ENCODE data around the gene JAZF1.

The JAZF1 gene

GRCh38 chr7:27843584-27844305 is 336.9 kb downstream of the JAZF1 start:
- H3K4me3 Mint-ChIP-seq, result no peak overlapping the region
- peaks cover 11% of the 10 kb centered on the region for H3K4me1 Mint-ChIP-seq (ENCODE audit: low read depth)
- H3K36me3 Mint-ChIP-seq (ENCODE audit: low read depth), result peaks cover 5% of the 10 kb centered on the region
- no peak overlapping the region for H3K27ac Mint-ChIP-seq
- H3K9me3 Mint-ChIP-seq, result no peaks in the 10 kb centered on the region
- no peaks in the 10 kb centered on the region for H3K27me3 Mint-ChIP-seq

GRCh38 chr7:27842851-27843250 is 337.7 kb downstream of the JAZF1 start:
- no peak overlapping the region for H3K4me3 Mint-ChIP-seq
- H3K36me3 Mint-ChIP-seq (ENCODE audit: low read depth), result peaks cover 12% of the 10 kb centered on the region
- H3K4me1 Mint-ChIP-seq (ENCODE audit: low read depth), result peaks cover 11% of the 10 kb centered on the region
- H3K9me3 Mint-ChIP-seq, result no peaks in the 10 kb centered on the region
- no peaks in the 10 kb centered on the region for H3K27me3 Mint-ChIP-seq
- no peak overlapping the region for H3K27ac Mint-ChIP-seq

GRCh38 chr7:27842094-27842692 is 338.4 kb downstream of the JAZF1 start:
- H3K9me3 Mint-ChIP-seq, result no peaks in the 10 kb centered on the region
- H3K27ac Mint-ChIP-seq, result no peak overlapping the region
- H3K27me3 Mint-ChIP-seq, result no peaks in the 10 kb centered on the region
- H3K4me1 Mint-ChIP-seq (ENCODE audit: low read depth), result peaks cover 11% of the 10 kb centered on the region
- peaks cover 12% of the 10 kb centered on the region for H3K36me3 Mint-ChIP-seq (ENCODE audit: low read depth)
- H3K4me3 Mint-ChIP-seq, result no peak overlapping the region

GRCh38 chr7:27840760-27841364 is 339.7 kb downstream of the JAZF1 start:
- peaks cover 14% of the 10 kb centered on the region for H3K36me3 Mint-ChIP-seq (ENCODE audit: low read depth)

GRCh38 chr7:27840313-27840712 is 340.3 kb downstream of the JAZF1 start:
- no peak overlapping the region for H3K27ac Mint-ChIP-seq
- H3K4me1 Mint-ChIP-seq (ENCODE audit: low read depth), result peaks cover 11% of the 10 kb centered on the region
- H3K27me3 Mint-ChIP-seq, result no peaks in the 10 kb centered on the region
- H3K36me3 Mint-ChIP-seq (ENCODE audit: low read depth), result peaks cover 15% of the 10 kb centered on the region
- no peak overlapping the region for H3K4me3 Mint-ChIP-seq
- no peaks in the 10 kb centered on the region for H3K9me3 Mint-ChIP-seq

More at GRCh38 chr7:27840760-27841364, 339.7 kb downstream of the JAZF1 start:
- H3K4me1 Mint-ChIP-seq (ENCODE audit: low read depth), result peaks cover 11% of the 10 kb centered on the region
- H3K4me3 Mint-ChIP-seq, result no peak overlapping the region
- no peaks in the 10 kb centered on the region for H3K9me3 Mint-ChIP-seq
- no peaks in the 10 kb centered on the region for H3K27me3 Mint-ChIP-seq
- no peak overlapping the region for H3K27ac Mint-ChIP-seq

GRCh38 chr7:27839099-27839498 is 341.5 kb downstream of the JAZF1 start:
- Mint-ChIP-seq H3K36me3 (ENCODE audit: low read depth) (peaks cover 25% of the 10 kb centered on the region), H3K27ac (no peak overlapping the region)

GRCh38 chr7:27836536-27836935 is 344.1 kb downstream of the JAZF1 start:
- H3K4me1 Mint-ChIP-seq (ENCODE audit: low read depth), result peaks cover 11% of the 10 kb centered on the region
- H3K27me3 Mint-ChIP-seq, result no peaks in the 10 kb centered on the region
- peaks cover 38% of the 10 kb centered on the region for H3K36me3 Mint-ChIP-seq (ENCODE audit: low read depth)
- no peak overlapping the region for H3K27ac Mint-ChIP-seq
- H3K4me3 Mint-ChIP-seq, result no peak overlapping the region
- H3K9me3 Mint-ChIP-seq, result no peaks in the 10 kb centered on the region

More at GRCh38 chr7:27839099-27839498, 341.5 kb downstream of the JAZF1 start:
- Mint-ChIP-seq H3K9me3 (no peaks in the 10 kb centered on the region), H3K4me3 (no peak overlapping the region), H3K4me1 (ENCODE audit: low read depth) (peaks cover 11% of the 10 kb centered on the region), H3K27me3 (no peaks in the 10 kb centered on the region)

GRCh38 chr7:27835376-27835775 is 345.2 kb downstream of the JAZF1 start:
- Mint-ChIP-seq H3K36me3 (ENCODE audit: low read depth) (peaks cover 44% of the 10 kb centered on the region), H3K27me3 (no peaks in the 10 kb centered on the region), H3K4me3 (no peak overlapping the region), H3K9me3 (no peaks in the 10 kb centered on the region), H3K27ac (no peak overlapping the region), H3K4me1 (ENCODE audit: low read depth) (peaks cover 6% of the 10 kb centered on the region)

- Mint-ChIP-seq H3K9me3 (no peaks in the 10 kb centered on the region), H3K27ac (no peak overlapping the region), H3K36me3 (ENCODE audit: low read depth) (peaks cover 44% of the 10 kb centered on the region), H3K4me1 (ENCODE audit: low read depth) (no peaks in the 10 kb centered on the region), H3K27me3 (no peaks in the 10 kb centered on the region), H3K4me3 (no peak overlapping the region)
Measured at GRCh38 chr7:27834179-27834921, 346.2 kb downstream of the JAZF1 start.

- H3K4me1 Mint-ChIP-seq (ENCODE audit: low read depth), result no peaks in the 10 kb centered on the region
- peaks cover 22% of the 10 kb centered on the region for H3K36me3 Mint-ChIP-seq (ENCODE audit: low read depth)
- no peak overlapping the region for H3K4me3 Mint-ChIP-seq
- no peak overlapping the region for H3K27ac Mint-ChIP-seq
- H3K9me3 Mint-ChIP-seq, result no peaks in the 10 kb centered on the region
- H3K27me3 Mint-ChIP-seq, result no peaks in the 10 kb centered on the region
Measured at GRCh38 chr7:27826357-27826756, 354.2 kb downstream of the JAZF1 start.

GRCh38 chr7:27825891-27826290 is 354.7 kb downstream of the JAZF1 start:
- no peaks in the 10 kb centered on the region for H3K4me1 Mint-ChIP-seq (ENCODE audit: low read depth)
- H3K36me3 Mint-ChIP-seq (ENCODE audit: low read depth), result peaks cover 20% of the 10 kb centered on the region
- H3K27ac Mint-ChIP-seq, result no peak overlapping the region
- no peaks in the 10 kb centered on the region for H3K9me3 Mint-ChIP-seq
- no peak overlapping the region for H3K4me3 Mint-ChIP-seq
- no peaks in the 10 kb centered on the region for H3K27me3 Mint-ChIP-seq

- Mint-ChIP-seq H3K27me3 (no peaks in the 10 kb centered on the region), H3K4me3 (no peak overlapping the region), H3K27ac (no peak overlapping the region), H3K4me1 (ENCODE audit: low read depth) (no peaks in the 10 kb centered on the region), H3K36me3 (ENCODE audit: low read depth) (peaks cover 29% of the 10 kb centered on the region), H3K9me3 (no peaks in the 10 kb centered on the region)
Measured at GRCh38 chr7:27822245-27822644, 358.4 kb downstream of the JAZF1 start.

GRCh38 chr7:27812706-27813105 is 367.9 kb downstream of the JAZF1 start:
- H3K27me3 Mint-ChIP-seq, result no peaks in the 10 kb centered on the region
- H3K27ac Mint-ChIP-seq, result no peak overlapping the region
- H3K9me3 Mint-ChIP-seq, result no peaks in the 10 kb centered on the region
- peaks cover 55% of the 10 kb centered on the region for H3K36me3 Mint-ChIP-seq (ENCODE audit: low read depth)
- no peaks in the 10 kb centered on the region for H3K4me1 Mint-ChIP-seq (ENCODE audit: low read depth)
- no peak overlapping the region for H3K4me3 Mint-ChIP-seq

- no peak overlapping the region for H3K4me3 Mint-ChIP-seq
- H3K9me3 Mint-ChIP-seq, result no peaks in the 10 kb centered on the region
- no peak overlapping the region for H3K27ac Mint-ChIP-seq
- peaks cover 43% of the 10 kb centered on the region for H3K36me3 Mint-ChIP-seq (ENCODE audit: low read depth)
- no peaks in the 10 kb centered on the region for H3K4me1 Mint-ChIP-seq (ENCODE audit: low read depth)
- no peaks in the 10 kb centered on the region for H3K27me3 Mint-ChIP-seq
Measured at GRCh38 chr7:27810186-27810585, 370.4 kb downstream of the JAZF1 start.

- H3K9me3 Mint-ChIP-seq, result no peaks in the 10 kb centered on the region
- no peaks in the 10 kb centered on the region for H3K4me1 Mint-ChIP-seq (ENCODE audit: low read depth)
- H3K27ac Mint-ChIP-seq, result no peak overlapping the region
- H3K36me3 Mint-ChIP-seq (ENCODE audit: low read depth), result peaks cover 37% of the 10 kb centered on the region
- H3K4me3 Mint-ChIP-seq, result no peak overlapping the region
- H3K27me3 Mint-ChIP-seq, result no peaks in the 10 kb centered on the region
Measured at GRCh38 chr7:27808626-27809025, 372.0 kb downstream of the JAZF1 start.

Data from stimulated activated naive CD8-positive, alpha-beta T cell treated with anti-CD3 and anti-CD28 coated beads, Interleukin-15, Interleukin-2, amounts not matched to agents 100 ng/mL and 50 ng/mL, for 24 hours (primary cell).